Pancreas (tissue), 10 donors: Measurements from ENCODE around the gene TUBA8. TPM values are rescaled to one million over a fixed set of nuclear protein-coding genes. Genes with fewer than 3 reads are reported as not detected.
"Not testable (repeated sequence)": the region's sequence is repeated elsewhere in the genome, so short reads cannot be mapped to it uniquely, and the experiment has no call there.

ENCODE experiments used
- ATAC-seq, 4 donors: fragments of 200-7000 bp; cut with Tn5 transposase; one replicate each; pipeline versions ENCODE4 v1.8.0 to v1.9.1; 2020; ENCODE audit warnings: mild to moderate bottlenecking in 4 of 4, moderate library complexity in 4 of 4
- DNase-seq, 6 donors: peaks; one replicate each; pipeline ENCODE4 v3.0.0-alpha.2; 2020
- FAIRE-seq: peaks from 2 replicates; lab custom pipeline; 2012; peaks lifted over from hg19 to GRCh38; lab: Jason Lieb, UNC
- H3K27ac ChIP-seq, 4 donors: fragments of 200-600 bp; sonication (generic); 1 replicate in 3 of 4; 2 replicates in 1 of 4; pipeline versions ENCODE4 v1.5.0 to v1.8.0; 2020
- H3K27me3 ChIP-seq, 4 donors: fragments of 200-600 bp; one replicate each; pipeline ENCODE4 v1.8.0; 2021
- H3K36me3 ChIP-seq, 3 donors: fragments of 200-600 bp; sonication (generic) in 1 of 3; one replicate each; pipeline versions ENCODE4 v1.5.0 to v1.8.0; 2020 to 2021
- H3K4me1 ChIP-seq, 3 donors: fragments of 200-600 bp; one replicate each; pipeline ENCODE4 v1.8.0; 2021
- H3K4me3 ChIP-seq, 4 donors: fragments of 200-600 bp; sonication (generic) in 2 of 4; one replicate each; pipeline versions ENCODE4 v1.5.0 to v1.8.0; 2020 to 2021
- H3K9me3 ChIP-seq, 4 donors: fragments of 200-600 bp; one replicate each; pipeline ENCODE4 v1.8.0; 2021
- WGBS, 2 donors: extraction: QIAGEN DNeasy Blood & Tissue Kit; methylation state at CpG; one replicate each; pipeline ENCODE4 v1.1.7; 2013; 5-methylcytosine and 5-hydroxymethylcytosine counted together
- intact Hi-C, 3 donors: fragments of 100-400 bp; cut with DNase I; formaldehyde crosslinking; loops; one replicate each; pipeline versions ENCODE4 v1.11.1 to v1.14.2; 2022
- polyA plus RNA-seq, 2 donors: library from polyadenylated mRNA; stranded (reverse); fragments of 200-250 nt; gene quantifications; one replicate each; pipeline ENCODE4 v1.2.3, GENCODE V29; 2013
- total RNA-seq, 6 donors: library from RNA; stranded (reverse); fragmentation: NEBNext Ultra II Directional in 4 of 6; extraction: Animal tissue kit (Norgen Biotek cat#: 25700) in 4 of 6; gene quantifications; one replicate each; pipeline versions ENCODE4 v1.2.1 to v1.2.4, GENCODE V29; 2021 to 2023
- TF ChIP-seq, protein P1 (sequence below), 4 donors: fragments of 200-600 bp; sonication (generic) in 3 of 4; IDR thresholded peaks; one replicate each; pipeline versions ENCODE4 v1.5.0 to v1.8.0; 2021; ENCODE audit warnings: antibody characterized with exemption in 4 of 4
- donor health status: healthy with polysubstance abuse.
- donor health status: DM: no; HTN: no; CAD: no; lungs with moderate emphysema.
- donor health status: DM: no; HTN: no; CAD: no.
- donor health status: control.
- donor health status: control.
- donor health status: Bipolar disorder and iron deficiency.
- donor health status: DM: yes; HTN: yes; CAD: no.
- donor health status: DM: no; HTN: no; CAD: no.
- donor health status: DM: no; HTN: no; CAD: no.
- donor health status: DM: yes; HTN: yes; CAD: no.

TUBA8 gene
- total and polyA plus RNA-seq, 8 donors = 1.5 to 5.4 (median 2.1) TPM

GRCh38 chr22:18103527-18104269 is 6.9 kb upstream of the TUBA8 start:
- DNase-seq = no peak
- intact Hi-C loops = no loop called here
- TF ChIP-seq, protein P1, sequence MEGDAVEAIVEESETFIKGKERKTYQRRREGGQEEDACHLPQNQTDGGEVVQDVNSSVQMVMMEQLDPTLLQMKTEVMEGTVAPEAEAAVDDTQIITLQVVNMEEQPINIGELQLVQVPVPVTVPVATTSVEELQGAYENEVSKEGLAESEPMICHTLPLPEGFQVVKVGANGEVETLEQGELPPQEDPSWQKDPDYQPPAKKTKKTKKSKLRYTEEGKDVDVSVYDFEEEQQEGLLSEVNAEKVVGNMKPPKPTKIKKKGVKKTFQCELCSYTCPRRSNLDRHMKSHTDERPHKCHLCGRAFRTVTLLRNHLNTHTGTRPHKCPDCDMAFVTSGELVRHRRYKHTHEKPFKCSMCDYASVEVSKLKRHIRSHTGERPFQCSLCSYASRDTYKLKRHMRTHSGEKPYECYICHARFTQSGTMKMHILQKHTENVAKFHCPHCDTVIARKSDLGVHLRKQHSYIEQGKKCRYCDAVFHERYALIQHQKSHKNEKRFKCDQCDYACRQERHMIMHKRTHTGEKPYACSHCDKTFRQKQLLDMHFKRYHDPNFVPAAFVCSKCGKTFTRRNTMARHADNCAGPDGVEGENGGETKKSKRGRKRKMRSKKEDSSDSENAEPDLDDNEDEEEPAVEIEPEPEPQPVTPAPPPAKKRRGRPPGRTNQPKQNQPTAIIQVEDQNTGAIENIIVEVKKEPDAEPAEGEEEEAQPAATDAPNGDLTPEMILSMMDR (IDR thresholded peaks at IDR 0.05) = no peak
- no peak for ATAC-seq
- Histone ChIP-seq H3K36me3 (no peaks in the 10 kb centered on the region), H3K4me3 (no peak overlapping the region), H3K27ac (no peak overlapping the region), H3K9me3 (no peaks in the 10 kb centered on the region), H3K4me1 (no peaks in the 10 kb centered on the region), H3K27me3 (no peaks in the 10 kb centered on the region)
- no peak for FAIRE-seq
- WGBS, 2 donors = 89 to 93% methylated on average over 14 of the region's 14 CpGs

- FAIRE-seq = no peak
- H3K4me1 ChIP-seq = no peaks in the 10 kb centered on the region
- no peaks in the 10 kb centered on the region for H3K36me3 ChIP-seq
- 92 to 95% methylated on average over 4 of the region's 4 CpGs for WGBS, 2 donors
- intact Hi-C loops = no loop called here
- no peaks in the 10 kb centered on the region for H3K27me3 ChIP-seq
- DNase-seq = no peak
- TF ChIP-seq, protein P1 (IDR thresholded peaks at IDR 0.05) = no peak
- ATAC-seq = no peak
- H3K4me3 ChIP-seq = no peak overlapping the region
- H3K9me3 ChIP-seq = no peaks in the 10 kb centered on the region
- no peak overlapping the region for H3K27ac ChIP-seq
Measured at GRCh38 chr22:18104566-18104965, 6.0 kb upstream of the TUBA8 start.

GRCh38 chr22:18105981-18106380 is 4.6 kb upstream of the TUBA8 start:
- ATAC-seq, intact Hi-C loops: not testable (repeated sequence)
- 86 to 97% methylated on average over 6 of the region's 7 CpGs for WGBS, 2 donors

GRCh38 chr22:18106550-18107341 is 3.9 kb upstream of the TUBA8 start:
- H3K36me3 ChIP-seq, intact Hi-C loops, H3K27ac ChIP-seq, H3K27me3 ChIP-seq, FAIRE-seq, DNase-seq, H3K4me1 ChIP-seq, H3K4me3 ChIP-seq, ATAC-seq, H3K9me3 ChIP-seq: not testable (repeated sequence)
- WGBS, 2 donors = 90 to 92% methylated on average over 4 of the region's 4 CpGs

More at GRCh38 chr22:18105981-18106380, 4.6 kb upstream of the TUBA8 start:
- H3K27ac ChIP-seq, H3K36me3 ChIP-seq, H3K4me1 ChIP-seq, DNase-seq, H3K27me3 ChIP-seq, H3K4me3 ChIP-seq, FAIRE-seq, H3K9me3 ChIP-seq: not testable (repeated sequence)

- ATAC-seq (no peak), DNase-seq (no peak), FAIRE-seq (no peak)
- TF ChIP-seq, protein P1 (IDR thresholded peaks at IDR 0.05) = no peak
- Histone ChIP-seq H3K27ac (no peak overlapping the region), H3K36me3 (no peaks in the 10 kb centered on the region), H3K27me3 (no peaks in the 10 kb centered on the region), H3K9me3 (no peaks in the 10 kb centered on the region), H3K4me1 (no peaks in the 10 kb centered on the region), H3K4me3 (no peak overlapping the region)
- intact Hi-C loops = no loop called here
- 83 to 87% methylated on average over 3 of the region's 3 CpGs for WGBS, 2 donors
Measured at GRCh38 chr22:18108187-18108586, 2.4 kb upstream of the TUBA8 start.
